Cerebellar nuclear complex (tissue), 1 donor: Measurements from ENCODE around the gene ALKAL2.
A peak's percentile ranks its signal among the peaks of the same experiment; 100 is the strongest.

ENCODE experiments used
- DNase-seq, 2 experiments: peaks; one replicate each; lab custom pipeline; 2025; lab: John Stamatoyannopoulos, UW

ALKAL2 gene

DNA sequence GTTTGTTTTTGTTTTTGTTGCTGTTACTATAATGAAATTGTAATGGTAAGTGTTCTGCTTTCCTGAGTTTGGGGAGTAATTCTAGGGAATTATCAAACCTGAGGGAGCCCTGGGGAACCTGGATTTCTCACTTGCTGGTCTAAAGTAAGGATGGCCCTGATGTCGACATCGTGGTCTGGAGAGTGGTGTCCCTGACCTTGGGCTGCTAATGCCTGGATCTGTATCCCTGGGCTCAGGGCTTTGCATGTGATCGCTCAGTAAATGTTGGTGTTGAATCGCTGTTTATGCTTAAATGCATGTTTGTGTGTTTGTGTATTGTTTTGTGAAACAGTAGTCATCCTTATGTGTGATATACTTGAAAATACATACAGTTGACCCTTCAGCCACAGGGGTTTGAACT, 17.0 kb downstream of the ALKAL2 start:
- no peak for DNase-seq

GRCh38 chr2:269356-270030, 18.4 kb downstream of the ALKAL2 start:
- DNase-seq, result no peak

- DNase-seq, result no peak
Measured at GRCh38 chr2:268323-268722, 19.6 kb downstream of the ALKAL2 start.

- DNase-seq, result peak in 1 of 2 experiments; percentile 65
Measured at GRCh38 chr2:264493-265468, 23.1 kb downstream of the ALKAL2 start, which contains the start of gene ACP1. Gene ACP1 (plus strand): TSS chr2:264947. CDS start chr2:264965, 18 bp downstream.

DNA sequence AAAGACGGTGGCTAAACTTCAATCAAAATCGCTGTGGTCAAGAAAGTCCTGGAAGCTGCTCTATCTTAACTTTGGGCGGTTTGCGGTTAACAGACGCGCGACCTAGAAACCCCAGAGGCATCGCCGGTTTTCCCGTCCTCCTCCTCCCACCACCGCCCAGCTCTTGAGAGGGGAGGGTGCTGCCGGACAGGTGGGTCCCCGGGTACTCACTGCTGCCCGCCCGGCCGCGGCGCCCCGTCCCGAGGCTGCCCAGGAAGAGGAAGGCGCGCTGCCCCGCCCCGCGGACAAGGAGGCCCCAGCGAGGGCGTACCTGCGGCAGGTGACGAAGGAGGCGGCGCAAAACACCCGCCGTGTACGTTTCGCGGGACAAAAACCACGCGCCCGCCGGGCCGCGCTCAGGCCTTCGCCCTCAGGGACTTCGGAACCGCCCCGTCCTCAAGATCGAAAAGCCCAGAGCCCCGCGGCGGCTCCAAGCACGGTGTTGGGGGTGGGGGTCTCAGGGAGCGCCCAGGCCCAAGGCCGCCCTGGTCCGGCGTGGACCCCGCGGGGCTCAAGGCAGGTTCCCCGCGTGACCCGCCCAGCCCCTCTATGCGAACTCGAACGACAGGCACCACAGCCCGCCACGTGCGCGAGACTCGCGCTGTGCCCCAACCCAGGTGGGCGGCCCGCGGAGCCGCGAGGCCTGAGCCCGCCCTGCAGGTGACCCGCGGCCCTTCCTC, 24.0 kb downstream of the ALKAL2 start, which contains the start of gene SH3YL1:
Gene SH3YL1, minus strand, starts transcription at position 259 of the 719 bp plus-strand sequence. Its CDS starts 48 bp downstream, at position 211.
- no peak for DNase-seq

GRCh38 chr2:263022-263738, 24.7 kb downstream of the ALKAL2 start:
- DNase-seq, result no peak

GRCh38 chr2:262117-262516, 25.8 kb downstream of the ALKAL2 start:
- no peak for DNase-seq

GRCh38 chr2:260507-261161, 27.3 kb downstream of the ALKAL2 start:
- no peak for DNase-seq

GRCh38 chr2:259789-260331, 28.0 kb downstream of the ALKAL2 start:
- no peak for DNase-seq

GRCh38 chr2:258933-259332, 29.0 kb downstream of the ALKAL2 start:
- DNase-seq, result no peak

DNA sequence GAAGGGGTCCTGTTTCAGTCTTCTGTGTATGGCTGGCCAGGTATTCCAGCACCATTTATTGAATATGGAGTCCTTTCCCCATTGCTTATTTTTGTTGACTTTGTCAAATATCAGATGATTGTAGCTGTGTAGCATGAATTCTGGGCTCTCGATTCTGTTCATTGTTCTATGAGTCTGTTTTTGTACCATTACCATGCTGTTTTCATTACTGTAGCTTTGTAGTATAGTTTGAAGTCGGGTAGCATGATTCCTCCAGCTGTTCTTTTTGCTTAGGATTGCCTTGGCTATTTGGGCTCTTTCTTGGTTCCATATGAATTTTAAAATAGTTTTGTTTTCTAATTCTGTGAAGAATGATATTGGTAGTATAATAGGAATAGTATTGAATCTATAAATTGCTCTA, 30.0 kb downstream of the ALKAL2 start:
- DNase-seq, result no peak

- DNase-seq, result no peak
Measured at GRCh38 chr2:257429-257828, 30.5 kb downstream of the ALKAL2 start.

DNA sequence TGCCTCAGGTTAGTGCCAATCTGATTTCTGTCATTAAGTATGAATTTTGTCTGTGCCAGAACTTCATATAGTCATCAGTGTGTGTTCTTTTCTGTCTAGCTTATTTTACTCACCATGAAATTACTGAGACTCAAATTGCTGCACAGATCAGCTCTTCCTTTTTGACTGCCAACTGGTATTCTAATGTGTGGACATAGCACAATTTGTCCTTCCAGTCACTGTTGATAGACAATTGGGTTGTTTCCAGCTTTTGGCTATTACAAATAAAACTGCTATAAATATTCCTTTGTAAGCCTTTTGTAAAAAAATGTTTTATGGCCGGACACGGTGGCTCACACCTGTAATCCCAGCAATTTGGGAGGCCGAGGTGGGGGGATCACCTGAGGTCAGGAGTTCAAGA, 31.8 kb downstream of the ALKAL2 start:
- DNase-seq, result no peak

DNA sequence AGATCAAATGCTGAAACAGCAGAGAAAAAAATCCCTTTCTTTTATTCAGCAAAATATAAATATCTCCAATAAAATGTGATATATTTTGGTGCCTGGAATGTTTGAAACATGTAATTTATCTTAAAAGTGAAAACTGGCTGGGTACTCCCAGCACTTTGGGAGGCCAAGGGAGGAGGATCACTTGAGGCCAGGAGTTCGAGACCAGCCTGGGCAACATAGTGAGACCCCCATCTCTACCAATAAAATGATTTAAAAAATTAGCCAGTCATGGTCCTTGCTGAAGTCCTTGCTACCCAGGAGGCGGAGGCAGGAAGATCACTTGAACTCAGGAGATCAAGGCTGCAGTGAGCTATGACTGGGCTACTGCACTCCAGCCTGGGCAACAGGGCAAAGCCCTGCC, 32.7 kb downstream of the ALKAL2 start:
- no peak for DNase-seq

- DNase-seq, result no peak
Measured at GRCh38 chr2:254241-254640, 33.6 kb downstream of the ALKAL2 start.

DNA sequence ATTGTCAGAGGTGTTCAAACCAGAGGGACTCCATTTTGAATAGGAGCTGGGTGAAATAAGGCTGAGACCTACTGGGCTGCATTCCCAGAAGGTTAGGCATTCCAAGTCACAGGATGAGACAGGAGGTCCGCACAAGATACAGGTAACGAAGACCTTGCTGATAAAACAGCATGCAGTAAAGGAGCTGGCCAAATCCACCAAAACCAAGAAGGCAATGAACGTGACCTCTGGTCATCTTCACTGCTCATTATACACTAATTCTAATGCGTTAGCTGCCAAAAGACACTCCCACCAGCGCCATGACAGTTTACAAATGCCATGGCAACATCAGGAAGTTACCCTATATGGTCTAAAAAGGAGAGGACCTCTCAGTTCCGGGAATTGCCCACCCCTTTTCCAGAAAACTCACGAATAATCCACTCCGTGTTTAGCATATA, 34.7 kb downstream of the ALKAL2 start:
- no peak for DNase-seq

GRCh38 chr2:252001-252602, 35.8 kb downstream of the ALKAL2 start:
- no peak for DNase-seq

DNA sequence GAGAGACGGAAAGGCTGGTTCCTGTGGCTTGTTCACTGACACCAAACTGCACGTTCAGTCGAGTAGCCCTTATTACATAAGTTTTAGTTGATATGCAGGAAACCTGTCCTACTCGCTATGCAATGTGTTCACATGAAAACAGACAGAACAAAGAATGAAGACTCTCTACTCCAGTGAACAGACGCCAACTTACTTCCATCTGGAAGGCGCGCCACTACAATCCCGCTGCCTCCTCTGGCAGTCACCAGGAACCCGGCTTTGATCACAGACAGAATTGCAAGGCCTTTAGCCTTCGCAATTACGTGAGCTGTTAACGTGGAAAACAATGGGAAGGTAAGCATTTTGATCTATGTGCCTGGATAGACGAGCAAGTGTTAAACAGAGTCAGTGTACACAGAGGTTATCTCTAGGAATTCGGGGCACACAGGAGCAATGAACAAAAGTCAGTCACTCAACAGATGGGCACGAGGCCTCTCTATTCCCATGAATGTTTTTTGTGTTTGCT, 38.3 kb downstream of the ALKAL2 start:
- no peak for DNase-seq

DNA sequence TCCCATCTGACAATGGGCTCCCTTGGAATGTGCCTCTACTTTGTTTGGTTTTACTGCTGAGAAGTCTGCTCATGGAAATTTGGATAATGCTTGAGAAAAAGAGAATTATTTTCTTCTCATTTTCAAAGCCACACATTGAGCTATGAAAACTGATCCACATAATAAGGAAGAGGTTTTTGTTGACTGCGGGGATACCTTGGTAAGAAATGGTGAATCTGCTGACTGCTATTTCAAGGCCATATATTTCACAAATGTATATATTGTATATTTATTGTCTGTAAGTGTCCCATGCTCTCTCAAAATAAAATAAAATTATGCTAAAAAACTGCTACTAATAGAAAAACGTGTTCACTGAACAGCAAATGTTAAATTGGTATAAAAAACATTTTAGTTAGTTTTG, 39.2 kb downstream of the ALKAL2 start:
- no peak for DNase-seq
